ENCODE data around the gene ESRRB.

ESRRB gene

DNA sequence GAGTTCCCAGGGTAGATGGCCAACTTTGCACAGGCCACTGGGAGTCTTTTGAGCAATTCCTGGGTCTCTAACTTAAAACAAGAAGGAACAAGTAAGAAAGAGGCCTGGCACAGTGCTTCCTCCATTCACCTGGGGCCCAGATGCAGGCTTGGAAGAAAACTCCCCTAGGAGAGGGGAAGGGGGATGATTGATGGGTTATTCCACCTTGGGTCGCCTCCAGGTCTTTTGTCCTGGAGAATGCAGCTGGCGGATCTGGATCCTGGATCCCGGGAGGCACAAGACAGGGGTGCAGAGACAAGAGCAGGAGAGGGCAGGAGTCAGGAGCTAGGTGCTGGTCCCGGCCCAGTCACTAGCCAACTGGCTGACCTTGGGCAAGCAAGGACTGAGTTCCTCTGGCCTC is 74.5 kb downstream of the ESRRB start:
- ATAC-seq: no peak

DNA sequence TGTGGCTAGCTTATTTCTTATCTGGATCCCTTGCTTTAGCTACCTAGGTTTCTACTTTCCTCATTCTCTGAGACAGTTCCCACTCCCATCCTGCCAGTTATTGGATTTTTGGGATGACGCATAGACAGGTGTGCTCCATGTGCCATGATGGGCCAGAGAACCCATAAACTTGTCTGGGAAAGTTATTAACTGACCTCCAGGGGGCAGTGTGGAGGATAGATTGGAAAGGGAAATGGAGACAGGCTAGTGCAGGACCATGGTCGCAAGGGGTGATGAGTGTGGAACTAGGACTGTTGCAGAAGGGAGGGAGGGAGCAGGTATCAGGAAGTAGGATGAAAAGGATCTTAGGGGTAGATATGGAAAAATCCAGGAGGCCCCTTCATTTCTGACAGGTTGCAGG is 80.3 kb downstream of the ESRRB start:
- no peak for ATAC-seq
- DNase-seq: peak; percentile 60

More for the DNA sequence above, 74.5 kb downstream of the ESRRB start:
- no peak for DNase-seq

DNA sequence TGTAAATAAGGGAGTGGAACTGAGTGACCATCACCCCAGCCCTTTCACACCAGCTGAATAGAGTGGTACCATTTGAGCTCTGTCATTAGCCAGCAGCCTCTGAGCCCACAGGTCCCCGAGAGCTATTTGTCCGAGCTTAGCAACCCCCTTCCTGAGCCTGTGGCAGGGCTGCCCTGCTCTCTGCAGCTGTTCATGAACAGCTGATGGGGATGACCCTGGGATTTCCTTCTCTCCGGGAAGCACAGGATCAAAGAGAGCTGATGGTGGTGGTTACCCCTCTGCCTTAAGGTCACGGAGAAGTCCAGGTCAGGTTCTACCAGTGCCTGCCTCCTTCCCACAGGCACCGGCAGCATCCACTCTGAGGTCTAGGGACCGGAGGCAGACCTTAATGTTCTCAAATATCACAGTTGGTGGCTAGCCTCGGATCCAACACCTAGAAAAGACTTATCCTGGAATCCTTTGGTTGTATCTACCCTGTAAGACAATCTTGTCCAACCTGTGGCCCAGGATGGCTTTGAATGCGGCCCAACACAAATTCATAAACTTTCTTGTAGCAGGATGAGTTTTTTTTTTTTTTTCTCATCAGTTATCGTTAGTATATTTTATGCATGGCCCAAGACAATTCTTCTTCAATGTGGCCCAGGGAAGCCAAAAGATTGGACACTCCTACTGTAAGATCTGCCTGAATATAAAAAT is 81.1 kb downstream of the ESRRB start:
- ATAC-seq: no peak
- no peak for DNase-seq

DNA sequence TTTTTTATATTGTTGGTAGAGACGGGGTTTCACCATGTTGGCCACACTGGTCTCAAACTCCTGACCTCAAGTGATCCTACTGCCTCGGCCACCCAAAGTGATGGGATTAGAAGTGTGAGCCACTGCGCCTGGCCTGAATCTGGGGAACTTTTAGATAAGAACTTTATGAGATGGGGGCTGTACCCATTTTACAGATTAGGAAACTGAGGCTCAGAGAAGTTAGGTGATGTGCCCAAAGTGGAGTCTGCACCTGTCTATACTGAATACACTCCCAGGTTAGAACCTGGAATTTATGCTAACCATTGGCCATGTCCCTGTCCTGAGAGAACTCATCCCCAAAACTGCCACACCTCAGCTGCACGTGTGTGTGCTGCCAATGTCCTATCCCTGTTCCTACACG is 81.9 kb downstream of the ESRRB start:
- no peak for DNase-seq
- ATAC-seq: no peak

DNA sequence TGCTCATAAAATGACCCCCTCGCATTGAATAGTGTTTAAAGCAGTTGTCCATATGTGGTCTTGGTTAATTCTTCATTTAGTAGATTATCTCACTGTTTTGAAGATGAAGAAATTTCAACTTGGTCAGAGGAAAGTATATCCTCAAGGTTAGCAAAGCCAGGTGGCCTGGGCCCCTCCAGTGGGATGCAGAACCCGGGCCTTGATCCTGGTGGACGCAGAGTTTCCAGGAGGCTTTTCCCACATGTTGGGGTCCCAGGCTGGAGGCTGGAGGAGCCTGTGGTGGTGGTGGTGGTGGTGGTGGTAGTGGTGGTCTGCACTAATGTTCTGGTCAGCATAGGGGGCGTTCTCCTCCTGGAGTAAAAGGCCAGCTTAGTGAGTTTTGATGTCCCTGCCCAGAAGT is 85.9 kb downstream of the ESRRB start:
- ATAC-seq (no peak), DNase-seq (no peak)

DNA sequence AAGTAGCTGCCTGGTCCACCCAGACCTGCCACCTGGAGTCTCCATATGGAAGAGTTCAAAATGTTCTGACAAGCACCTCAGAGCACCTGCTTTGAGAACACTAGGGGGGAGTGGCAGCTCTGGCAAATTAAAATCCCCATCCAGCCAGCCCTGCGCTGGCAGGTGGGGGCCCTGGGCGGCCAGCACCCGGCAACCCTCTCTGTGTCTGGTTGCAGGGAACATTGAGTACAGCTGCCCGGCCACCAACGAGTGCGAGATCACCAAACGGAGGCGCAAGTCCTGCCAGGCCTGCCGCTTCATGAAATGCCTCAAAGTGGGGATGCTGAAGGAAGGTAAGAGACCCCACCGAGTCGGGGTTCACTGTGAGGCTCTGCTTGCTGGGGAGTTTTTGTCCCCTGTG is 86.4 kb downstream of the ESRRB start:
- no peak for DNase-seq
- ATAC-seq: no peak

DNA sequence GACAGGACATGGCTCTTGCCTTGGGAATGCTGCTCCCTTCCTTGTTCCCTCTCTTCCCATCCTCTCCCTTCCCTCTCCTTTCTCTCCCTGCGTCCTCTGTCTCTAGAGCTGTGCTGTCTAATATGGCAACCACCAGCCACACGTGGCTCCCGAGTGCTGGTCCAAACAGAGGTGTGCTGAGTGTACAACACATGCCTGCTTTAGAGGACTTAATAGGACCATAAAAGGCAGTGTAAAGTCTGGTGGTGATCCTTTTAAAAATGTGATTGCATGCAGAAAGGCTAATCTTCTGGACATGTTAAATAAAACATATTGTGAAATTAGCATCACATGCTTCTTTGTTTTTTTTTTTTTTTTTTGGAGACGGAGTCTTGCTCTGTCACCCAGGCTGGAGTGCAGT is 87.2 kb downstream of the ESRRB start:
- ATAC-seq (no peak), DNase-seq (no peak)

DNA sequence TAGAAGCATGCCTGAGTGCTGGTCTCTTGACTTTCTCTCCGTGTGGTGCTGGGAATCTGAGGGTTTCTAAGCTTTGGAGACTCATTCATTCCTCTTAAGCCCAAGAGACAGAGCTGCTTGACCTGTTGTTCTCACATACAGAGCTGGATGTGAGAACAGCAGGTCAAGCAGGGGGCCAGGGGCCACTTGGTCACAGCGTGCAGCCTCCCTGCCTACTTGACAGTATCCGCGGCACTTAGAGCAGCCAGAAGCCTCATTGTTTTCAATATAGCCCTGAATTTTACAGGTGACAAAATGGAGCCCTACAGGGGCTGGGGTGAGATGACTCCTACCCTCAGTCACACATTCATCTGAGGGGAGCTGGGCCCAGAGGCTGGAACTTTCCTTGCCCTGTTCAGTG is 88.9 kb downstream of the ESRRB start:
- DNase-seq: no peak
- no peak for ATAC-seq

DNA sequence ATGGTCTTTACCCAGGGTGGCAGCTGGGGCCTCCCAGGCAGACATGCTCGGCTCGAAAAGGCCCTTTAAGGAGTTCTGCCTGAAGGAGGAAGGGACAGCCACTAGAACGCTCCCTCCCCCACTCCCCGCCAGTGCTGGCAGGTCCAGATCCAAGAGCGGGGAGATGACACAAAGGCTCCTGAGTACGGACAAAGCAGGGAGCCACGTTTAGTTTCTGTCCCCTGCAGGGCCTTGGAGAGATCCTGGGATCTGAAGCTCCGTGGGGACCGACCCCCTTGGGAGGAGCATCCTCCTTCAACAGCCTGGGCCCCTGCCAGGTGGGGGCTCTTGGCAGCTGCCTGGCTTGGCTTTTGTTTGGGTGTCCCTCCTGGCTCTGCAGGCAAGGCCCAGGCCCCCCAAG is 89.7 kb downstream of the ESRRB start:
- DNase-seq: no peak
- ATAC-seq: no peak

DNA sequence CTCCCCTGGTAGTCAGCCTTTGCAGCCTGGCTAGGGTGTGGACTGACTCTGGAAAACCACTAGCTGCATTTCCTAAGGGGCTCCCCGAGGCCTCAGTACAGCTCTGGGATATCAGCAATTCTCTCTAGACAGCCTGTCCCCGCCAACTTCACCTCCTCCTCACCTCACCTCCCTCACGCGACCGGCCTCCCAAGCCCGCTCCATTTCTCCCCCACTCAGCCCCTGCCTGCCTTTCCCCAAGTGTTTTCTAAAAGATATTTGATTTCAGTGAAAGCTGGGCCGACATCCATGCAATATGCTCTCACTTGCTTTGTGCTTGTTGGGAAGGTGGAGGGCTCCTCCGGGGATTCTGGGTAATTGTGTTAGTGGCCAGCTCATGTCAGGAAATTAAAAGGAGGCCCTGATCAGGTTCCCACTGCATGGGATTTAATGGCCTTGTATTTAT is 91.8 kb downstream of the ESRRB start:
- no peak for ATAC-seq

DNA sequence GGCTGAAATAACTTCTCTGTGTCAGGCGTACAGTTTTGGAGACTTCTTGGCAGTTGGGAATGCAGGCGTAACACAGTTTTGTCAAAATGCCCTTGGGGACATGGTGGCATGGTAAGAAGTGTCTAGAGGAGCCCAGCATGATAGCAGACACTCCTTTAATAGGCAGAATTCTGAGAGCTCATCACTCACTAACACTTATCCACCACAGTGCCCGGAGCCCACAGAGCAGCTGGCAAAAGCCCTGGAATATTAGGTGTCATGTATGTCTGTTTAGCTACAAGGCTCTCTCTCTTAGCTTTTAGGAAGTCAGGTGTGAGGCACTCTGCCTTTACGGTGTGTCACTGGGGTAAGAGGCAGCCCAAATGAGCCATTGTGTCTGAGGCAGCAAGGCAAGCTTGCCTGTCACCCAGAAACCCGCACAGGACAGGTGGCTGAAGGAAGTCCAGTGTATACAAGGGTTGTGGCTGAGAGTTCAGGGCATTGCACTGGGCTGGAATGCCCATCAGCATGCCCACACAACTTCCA is 96.3 kb downstream of the ESRRB start:
- no peak for ATAC-seq
- no peak for DNase-seq

More for the DNA sequence above, 91.8 kb downstream of the ESRRB start:
- no peak for DNase-seq

DNA sequence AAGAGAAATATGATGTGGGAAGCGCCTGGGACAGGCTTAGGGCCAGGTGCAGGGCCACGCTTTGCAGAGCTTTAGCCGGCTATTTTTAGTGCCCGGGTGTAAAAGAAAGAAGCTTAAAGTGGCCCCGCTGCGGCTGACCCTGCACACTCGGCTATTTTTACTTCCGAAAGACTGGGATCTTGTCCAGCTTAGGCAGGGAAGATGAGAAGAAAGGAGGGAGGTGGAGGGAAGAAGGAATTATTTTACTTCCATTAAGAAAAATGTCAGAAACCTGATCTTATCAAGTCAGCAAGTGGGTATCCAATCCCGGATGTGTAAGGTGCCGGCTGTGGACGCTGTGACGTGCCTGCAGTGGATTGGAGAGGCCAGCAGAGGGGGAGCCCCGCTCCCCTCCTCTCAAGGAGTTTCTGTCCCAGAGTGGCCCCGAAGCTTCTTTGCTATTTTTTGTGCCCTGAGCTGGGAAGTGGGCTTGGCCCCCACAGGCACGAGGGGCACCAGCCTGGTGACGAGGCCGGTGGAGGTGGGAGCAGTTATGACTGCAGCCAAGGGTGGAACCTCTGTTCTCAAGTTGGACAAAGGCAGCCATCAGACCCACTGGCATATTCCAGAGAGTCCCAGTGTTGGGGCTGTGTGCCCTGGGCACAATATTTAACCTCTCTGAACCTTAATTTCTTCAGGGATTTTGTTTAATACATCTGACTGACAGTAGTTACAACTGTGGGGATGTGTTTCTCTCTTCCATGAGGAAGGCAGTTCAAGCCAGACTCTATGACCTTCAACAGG is 97.7 kb downstream of the ESRRB start:
- DNase-seq: no peak
- ATAC-seq: no peak

DNA sequence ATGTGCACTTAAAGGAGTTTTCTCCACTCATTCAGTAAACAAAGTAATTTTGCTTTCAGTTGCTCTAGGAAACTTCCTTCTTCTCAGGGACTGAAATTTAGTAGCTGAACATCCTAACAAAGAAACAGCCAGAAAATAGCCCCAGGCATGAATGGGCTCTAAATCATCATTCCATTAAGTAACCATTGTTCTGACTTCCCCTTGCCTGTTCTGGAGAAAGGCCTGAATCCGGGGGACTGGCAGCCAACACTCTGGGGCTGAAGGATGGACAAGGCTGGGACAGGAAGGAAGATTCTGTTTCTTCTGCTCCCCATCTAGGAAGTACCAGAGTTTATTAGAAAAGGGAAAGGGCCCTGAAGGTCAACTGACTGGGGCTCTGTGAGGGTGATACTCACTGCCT is 104.5 kb downstream of the ESRRB start:
- DNase-seq (no peak), ATAC-seq (no peak)

DNA sequence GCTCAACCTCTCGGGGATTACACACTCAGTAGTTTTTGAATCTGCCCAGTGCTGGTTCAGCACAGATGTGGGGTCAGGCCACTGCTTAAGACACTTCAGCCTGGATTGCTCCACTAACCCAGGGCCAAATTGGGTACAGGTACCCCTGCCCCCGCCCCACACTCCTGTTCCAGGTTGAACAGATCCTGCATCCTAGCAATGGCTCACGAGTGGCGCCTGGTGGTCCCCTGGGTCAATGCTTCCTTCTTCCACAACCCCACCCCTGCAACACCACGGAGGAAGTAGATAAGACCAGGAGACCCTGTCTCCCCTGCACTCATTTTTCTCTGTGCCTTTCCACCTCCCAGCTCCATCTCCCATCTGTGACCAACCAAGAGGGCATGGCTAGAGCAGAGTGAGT is 108.4 kb downstream of the ESRRB start:
- DNase-seq (no peak), ATAC-seq (no peak)

DNA sequence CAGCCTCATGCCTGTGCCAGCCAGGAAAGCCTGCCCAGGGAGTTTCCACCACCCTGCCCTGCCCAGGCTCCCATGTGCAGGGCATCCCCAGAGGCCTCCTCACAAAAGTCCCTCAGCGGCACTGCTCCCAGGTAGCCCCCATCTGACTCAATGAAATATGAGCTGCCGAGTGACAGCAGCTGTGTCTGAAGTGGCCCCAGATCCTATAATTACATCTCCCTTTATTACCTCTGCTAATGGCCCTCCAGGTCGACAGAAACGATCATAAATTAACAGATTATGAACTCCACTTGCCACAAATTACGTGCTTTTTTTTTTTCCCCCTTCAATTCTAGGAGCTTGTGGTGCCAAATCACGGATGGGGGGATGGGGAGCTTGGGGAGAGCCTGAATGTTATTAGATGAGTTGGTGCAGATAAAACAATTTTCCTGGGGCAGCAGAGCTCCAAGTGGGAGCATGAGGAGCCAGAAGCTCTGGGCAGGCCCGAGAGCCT is 110.4 kb downstream of the ESRRB start:
- no peak for ATAC-seq

DNA sequence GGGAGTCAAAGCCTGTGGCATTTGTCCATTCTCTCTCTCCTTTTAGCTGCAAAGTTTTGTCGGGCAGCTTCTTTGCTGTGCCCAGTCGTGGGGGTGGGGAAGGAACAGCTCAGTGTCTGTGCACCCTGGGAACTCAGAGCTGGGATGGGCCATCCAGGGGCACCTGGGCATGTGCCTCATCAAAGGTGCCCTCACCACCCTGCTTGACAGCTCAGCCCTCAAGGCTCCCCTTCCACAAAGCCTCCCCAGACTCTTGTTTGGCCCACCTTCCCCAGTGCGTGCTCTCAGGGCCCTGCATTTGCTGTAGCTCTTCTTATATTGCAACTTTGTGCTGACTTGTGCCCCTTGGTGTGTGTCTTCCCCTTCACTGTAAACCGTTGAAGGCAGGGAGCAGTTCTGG is 112.6 kb downstream of the ESRRB start:
- DNase-seq (no peak), ATAC-seq (no peak)

More for the DNA sequence above, 110.4 kb downstream of the ESRRB start:
- DNase-seq: no peak

DNA sequence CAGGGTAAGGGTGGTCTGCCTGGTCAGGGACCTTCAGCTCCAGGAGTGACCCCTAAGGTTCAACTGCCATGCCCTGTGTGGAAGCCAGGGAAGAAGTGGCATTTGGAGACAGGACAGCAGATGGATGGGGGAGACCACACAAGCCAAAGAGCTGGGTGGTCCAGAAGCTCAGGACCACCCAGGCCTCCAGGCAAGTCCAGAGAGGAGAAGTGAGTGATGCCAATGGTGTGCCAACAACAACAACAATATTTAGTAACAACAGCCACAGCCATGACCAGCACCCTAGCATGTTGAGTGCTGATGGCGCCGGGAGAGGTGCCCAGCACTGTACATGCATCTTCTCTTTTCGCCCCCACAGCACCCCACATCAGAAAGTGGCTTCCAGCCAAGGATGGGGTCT is 113.7 kb downstream of the ESRRB start:
- DNase-seq (no peak), ATAC-seq (no peak)

DNA sequence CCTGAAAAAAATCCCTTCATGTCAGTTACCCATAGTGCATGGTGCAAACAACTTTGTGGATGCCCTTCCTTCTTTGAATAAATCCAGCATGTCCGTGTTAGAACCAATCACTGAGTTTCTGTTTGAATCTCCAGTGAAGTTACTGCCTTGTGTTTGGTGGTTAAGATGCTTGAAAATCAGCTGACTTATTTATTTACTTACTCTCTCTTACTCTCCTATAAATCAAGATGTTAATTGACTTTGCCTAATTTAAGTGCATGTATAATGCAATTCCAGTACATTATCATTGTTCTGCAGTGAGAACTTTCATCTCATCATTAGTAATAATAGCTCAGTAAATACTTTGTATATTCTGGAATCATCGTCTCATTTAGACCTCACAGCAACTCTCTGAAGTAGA is 114.2 kb downstream of the ESRRB start:
- DNase-seq (no peak), ATAC-seq (no peak)

DNA sequence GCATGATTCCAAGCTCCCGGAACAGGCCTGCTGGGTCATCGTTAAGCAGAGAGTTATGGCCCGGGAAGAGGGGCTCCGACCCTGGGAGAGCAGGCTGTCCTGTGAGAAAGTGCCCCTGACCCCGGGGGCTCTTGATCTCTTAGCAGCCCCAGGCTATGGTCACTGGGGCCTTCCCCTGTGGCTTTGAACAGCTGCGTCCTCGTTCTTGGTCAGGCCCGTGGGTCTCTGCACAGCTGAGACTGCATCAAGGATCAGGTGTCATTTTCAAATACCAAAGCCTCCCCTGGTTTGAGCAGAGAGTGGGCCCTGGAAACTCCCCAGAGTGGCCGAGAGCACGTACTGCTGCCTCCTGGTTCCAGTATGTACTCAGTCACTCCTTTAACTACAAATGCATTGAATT is 114.8 kb downstream of the ESRRB start:
- ATAC-seq: no peak
- no peak for DNase-seq

DNA sequence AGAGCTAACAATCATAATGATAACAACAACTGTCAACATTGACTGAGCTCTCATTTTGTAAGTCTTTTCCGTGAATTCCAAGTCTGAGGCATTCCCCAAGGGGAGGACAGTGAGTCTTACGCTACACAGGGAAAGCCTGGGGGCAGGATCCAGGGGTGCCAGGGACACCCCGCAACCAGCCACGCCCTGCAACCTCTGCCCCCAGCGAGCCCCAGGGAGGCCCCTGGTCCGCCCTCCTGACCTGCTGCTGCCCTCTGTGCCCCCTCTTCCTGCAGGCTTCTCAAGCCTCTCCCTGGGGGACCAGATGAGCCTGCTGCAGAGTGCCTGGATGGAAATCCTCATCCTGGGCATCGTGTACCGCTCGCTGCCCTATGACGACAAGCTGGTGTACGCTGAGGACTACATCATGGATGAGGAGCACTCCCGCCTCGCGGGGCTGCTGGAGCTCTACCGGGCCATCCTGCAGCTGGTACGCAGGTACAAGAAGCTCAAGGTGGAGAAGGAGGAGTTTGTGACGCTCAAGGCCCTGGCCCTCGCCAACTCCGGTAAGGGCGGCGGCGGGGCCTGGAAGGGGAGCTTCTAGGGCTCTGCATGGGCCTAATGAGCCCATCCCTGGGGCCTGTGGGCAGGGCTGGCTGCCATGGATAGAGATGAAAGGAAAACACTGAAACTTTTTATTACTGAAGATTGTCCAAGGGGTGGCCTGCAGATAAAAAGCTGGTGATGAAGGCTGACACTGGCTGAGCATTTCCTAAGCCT is 115.4 kb downstream of the ESRRB start:
- ATAC-seq (no peak), DNase-seq (no peak)

DNA sequence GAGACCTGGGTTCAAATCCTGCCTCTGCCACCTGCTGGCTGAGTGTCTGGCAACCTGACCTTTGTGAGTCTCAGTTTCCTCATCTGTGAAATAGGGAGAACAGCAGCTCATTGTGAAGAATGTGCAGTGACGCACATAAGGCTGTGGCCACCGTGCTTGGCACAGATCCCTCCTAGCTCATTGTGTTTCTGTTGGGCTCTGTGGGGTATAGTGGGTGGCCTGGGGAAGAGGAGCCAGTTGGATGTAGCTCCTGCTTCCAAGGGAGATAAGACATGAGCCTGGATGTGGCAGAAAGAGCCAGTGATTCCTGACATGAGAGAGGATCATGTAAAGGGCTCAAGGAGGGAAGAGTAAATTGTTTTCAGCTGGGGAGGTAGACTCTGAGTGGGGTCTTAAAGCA is 120.0 kb downstream of the ESRRB start:
- ATAC-seq (no peak), DNase-seq (no peak)

DNA sequence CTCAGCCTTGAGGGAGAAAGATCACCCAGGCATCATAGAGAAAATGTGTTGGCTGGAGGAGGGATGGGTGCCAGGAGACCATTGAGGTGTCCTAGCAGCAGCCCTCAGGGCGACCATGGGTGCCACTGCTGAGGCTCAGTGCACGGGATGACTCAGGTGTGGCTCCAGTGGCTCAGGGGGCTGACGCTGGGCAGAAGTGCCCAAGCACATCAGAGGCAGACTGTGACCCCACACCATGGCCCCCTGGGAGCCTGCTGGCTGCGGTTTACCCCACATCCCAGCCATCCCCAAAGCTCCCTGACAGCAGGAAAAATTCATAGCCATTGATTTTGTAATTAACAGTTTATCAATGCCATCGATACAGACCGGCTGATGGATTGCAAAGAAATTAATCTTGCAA is 120.7 kb downstream of the ESRRB start:
- ATAC-seq (no peak), DNase-seq (no peak)
